RKO (cell line): Measurements from ENCODE around the gene SGCA.
A peak's percentile ranks its signal among the peaks of the same experiment; 100 is the strongest.

Source experiments
- DNase-seq: peaks from one replicate; pipeline ENCODE4 v3.0.0-alpha.2; 2016; ENCODE audit warnings: low spot score

SGCA gene

DNA sequence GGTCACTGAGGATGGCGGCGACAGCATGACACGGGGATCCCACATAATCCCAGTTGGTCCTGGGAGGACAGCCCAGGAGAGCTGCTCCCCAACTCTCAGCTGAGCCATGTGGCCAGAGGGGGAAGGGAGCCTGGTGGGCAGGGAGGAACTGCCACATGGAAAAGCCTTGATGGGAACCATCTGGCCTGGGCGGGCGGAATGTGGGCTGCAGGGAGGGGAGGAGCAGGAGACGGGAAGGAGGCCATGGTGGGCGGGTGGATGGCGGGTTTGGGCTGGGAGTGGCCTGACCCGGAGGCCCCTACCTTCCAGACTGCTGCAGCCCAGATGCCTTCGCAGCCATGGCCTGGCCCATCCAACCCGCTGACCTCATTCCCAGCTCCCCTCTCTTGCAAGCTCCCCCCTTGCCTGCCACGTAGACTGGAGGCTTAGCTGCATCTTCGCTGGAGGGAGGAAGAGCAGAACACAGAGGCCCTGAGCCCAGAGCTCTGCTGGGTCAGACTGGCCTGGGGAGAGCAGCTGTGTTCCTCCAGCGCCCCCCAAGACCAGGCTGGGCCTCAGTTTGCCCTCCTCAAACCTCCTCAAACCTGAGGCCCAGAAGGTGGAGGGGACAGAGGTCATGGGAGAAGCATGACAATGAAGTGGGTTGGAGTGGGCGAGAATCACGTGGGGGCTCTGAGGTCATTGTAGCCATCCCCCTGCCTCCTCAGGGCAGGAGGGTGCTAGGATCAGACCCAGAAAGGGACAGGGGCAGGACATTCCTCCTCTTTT lies 43.9 kb downstream of the SGCA start:
- no peak for DNase-seq

GRCh38 chr17:50210240-50211225 lies 44.7 kb downstream of the SGCA start:
- no peak for DNase-seq

- DNase-seq, result no peak
Observed at GRCh38 chr17:50211249-50212120, 45.7 kb downstream of the SGCA start.

DNA sequence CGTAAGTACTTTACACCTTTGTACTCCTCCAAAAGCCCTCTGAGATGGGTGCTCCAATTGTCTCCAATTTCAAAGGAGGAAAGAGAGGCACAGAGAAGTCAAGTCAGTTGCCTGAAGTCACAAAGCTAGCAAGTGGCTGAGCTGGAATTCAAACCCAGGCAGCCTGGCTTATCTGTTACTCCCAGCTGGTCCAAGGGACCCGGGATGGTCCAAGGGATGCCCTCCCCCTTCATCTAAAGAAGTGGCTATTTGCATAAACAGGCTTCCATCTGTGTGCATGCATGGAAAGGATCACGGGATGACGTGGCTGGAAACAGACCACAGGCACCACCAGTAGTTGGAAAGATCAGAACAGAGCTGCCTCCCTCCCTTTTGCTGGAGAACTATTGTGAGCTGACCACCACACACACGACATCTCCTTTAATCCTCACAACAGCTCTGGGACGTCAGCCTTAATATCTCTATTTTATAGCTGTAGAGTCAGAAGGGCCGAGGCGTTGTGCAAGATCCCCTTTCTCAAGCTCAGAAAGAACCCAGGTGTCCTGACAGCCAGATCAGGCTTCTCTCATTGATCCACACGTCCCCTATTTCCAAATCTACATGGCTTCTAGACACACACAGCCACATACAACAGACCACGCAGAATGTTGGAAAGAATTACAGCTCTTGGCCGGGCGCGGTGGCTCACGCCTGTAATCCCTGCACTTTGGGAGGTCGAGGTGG lies 46.5 kb downstream of the SGCA start:
- DNase-seq, result no peak

DNA sequence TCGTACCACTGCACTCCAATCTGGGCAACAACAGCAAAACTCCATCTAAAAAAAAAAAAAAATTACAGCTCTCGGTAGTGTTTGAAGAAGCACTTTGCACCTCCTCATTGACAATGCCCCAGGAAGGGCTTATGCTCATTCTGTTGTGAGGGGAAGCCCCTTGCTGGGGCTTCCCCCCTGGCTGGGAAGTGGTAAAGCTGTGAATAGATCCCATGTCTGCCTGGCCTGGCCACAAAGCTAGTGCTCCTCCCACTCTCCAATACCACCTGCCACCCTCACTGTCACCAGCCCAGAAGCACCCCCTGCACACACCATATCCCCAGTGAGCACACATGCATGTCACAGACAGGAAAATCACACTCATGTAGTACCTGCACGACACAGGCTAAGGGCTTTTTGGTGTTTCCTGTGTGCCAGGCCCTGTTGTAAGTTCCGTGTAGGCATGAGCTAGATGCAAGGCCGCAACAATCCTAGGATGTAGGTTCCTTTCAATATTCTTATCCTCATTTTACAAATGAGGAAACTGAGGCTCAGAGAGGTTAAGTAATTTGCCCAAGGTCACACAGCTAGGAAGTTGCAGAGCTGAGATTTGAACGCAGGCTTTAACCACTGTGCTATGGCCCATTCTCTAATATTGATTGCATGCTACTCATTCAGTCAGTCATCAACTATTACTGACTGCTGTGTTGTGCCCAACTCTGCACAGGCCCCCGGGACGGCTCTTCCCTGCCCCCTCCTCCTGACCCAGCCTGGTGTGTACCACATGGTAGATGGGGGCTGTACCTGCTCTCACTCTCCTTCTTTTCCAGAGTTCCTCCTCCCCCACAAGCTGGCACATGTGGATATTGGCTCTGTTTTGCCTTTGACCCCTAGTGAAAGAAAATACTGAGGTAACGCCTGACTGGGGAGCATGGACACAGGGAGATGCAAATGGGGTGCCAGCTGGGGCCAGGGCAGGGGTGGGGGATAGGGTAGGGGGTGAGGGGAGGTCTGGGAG lies 47.5 kb downstream of the SGCA start:
- DNase-seq, result no peak

- DNase-seq, result no peak
Observed at GRCh38 chr17:50214976-50215760, 49.4 kb downstream of the SGCA start.

DNA sequence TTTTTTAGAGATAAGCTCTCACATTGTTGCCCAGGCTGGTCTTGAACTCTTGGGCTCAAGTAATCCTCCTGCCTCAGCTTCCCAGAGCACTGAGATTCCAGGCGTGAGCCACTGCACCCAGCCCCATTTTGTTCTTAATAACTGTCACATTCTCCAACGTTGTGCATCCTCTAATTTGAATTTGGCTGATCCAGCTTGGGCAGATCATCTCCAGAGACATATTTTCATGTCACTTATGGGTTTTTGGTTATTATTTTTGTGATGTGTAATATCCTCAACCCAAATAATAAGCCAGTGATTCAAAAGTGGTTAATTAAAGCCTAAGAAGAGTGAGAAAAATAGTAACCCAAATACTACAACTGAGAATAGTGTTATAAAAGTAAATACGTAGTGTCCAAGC lies 51.8 kb downstream of the SGCA start:
- no peak for DNase-seq

GRCh38 chr17:50218071-50218759 lies 52.4 kb downstream of the SGCA start:
- DNase-seq, result no peak

DNA sequence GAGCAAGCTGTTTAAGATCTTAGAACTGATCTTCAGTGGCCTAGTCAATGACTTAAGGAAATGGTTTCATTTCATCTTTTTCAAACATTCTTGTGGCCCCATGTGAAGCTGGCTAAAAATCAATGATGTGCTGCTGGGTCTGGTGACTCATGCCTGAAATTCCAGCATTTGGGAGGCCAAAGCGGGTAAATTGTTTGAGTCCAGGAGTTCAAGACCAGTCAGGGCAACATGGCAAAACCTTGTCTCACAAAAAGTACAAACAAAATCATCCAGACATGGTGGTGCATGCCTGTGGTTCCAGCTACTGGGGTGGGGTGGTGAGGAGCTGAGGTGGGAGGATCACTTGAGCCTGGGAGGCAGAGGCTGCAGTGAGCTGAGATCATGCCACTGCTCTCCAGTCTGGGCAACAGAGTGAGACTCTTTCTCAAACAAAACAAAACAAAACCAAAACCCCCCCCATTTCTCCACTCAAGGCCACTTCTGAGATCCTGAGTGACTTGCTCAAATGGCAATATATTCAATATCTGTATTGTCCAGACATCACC lies 53.0 kb downstream of the SGCA start:
- peak; percentile 12 for DNase-seq

DNA sequence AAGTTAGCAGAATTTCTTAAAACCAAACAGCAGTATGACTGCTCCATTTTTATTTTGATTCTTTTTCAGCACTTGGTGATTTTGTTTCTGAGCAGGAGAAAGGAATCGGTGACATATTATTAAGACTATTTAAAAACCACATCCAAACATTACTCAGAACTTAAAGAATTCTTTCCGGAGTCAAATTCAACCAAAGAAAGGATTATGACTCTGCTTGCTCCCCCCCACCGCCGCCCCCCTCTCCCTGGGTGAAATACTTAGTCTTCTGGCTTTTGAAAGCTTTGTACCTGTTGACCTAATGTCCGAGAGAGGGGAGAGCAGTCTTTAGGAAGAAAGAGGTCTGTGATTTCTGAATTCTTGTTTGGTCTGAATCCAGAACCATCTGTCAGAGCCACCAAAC lies 53.5 kb downstream of the SGCA start:
- DNase-seq, result peak; percentile 59

GRCh38 chr17:50219939-50220465 lies 54.2 kb downstream of the SGCA start:
- DNase-seq, result no peak

DNA sequence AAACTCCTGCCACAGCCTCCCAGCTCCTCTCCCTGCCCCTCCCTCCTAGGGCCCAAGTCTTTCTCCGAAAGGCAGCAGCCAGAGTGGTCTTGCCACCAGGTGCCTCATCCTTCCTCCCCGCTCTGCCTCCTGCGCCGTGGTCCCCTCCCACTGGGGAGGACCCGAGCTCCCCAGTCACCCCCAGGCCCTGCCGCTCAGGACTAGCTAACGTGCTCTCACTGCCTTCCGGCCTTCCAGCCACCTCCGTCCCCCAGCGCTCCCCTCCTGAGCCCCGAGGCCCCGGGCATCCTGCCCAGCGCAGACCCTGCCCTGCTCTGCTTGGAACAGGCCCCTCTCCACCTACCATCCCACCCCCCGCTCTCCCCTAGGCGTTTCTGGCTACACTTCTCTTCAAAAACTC lies 55.0 kb downstream of the SGCA start:
- DNase-seq, result no peak

- no peak for DNase-seq
Observed at GRCh38 chr17:50221266-50221863, 55.6 kb downstream of the SGCA start.

- no peak for DNase-seq
Observed at GRCh38 chr17:50221864-50222545, 56.2 kb downstream of the SGCA start.

DNA sequence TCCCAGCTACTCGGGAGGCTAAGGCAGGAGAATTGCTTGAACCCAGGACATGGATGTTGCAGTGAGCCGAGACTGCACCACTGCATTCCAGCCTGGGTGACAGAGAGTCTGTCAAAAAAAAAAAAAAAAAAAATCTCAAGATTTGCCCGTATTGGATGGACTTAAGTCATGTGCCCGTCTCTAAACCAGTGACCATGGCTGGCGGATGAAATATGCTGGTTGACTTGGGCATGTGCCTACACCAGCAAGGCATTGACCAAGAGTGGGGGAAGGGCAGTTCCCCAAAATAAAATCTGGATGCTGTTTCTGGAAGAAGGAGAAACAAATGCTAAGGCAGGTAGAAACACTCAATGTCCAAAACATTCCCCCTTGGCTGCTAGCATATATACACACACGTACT lies 57.1 kb downstream of the SGCA start:
- no peak for DNase-seq
